Heart left ventricle (tissue), 16 donors: ENCODE data around the gene LRMDA. TPM values are rescaled to one million over a fixed set of nuclear protein-coding genes. Genes with fewer than 3 reads are reported as not detected.

Experiments used
- ATAC-seq, 4 donors: fragments of 200-7000 bp; cut with Tn5 transposase; one replicate each; pipeline ENCODE4 v1.9.1; 2020 to 2022; ENCODE audit warnings: moderate library complexity in 4 of 4, mild to moderate bottlenecking in 3 of 4, moderate number of reproducible peaks in 1 of 4
- DNase-seq, 5 donors: peaks; one replicate each; pipeline ENCODE4 v3.0.0-alpha.2; 2020
- H3K27ac ChIP-seq, 12 donors: fragments of 200-600 bp; sonication (generic) in 4 of 12; one replicate each; pipeline versions ENCODE4 v1.5.0 to v1.8.0; 2016 to 2022; ENCODE audit warnings: mild to moderate bottlenecking in 2 of 12
- H3K27me3 ChIP-seq, 9 donors: fragments of 200-600 bp; sonication (generic) in 2 of 9; one replicate each; pipeline versions ENCODE4 v1.5.1 to v1.8.0; 2016 to 2022; ENCODE audit warnings: mild to moderate bottlenecking in 3 of 9
- H3K36me3 ChIP-seq, 9 donors: fragments of 200-600 bp; sonication (generic) in 2 of 9; one replicate each; pipeline versions ENCODE4 v1.5.0 to v1.8.0; 2018 to 2022; ENCODE audit warnings: mild to moderate bottlenecking in 2 of 9
- H3K4me1 ChIP-seq, 12 donors: fragments of 200-600 bp; sonication (generic) in 4 of 12; one replicate each; pipeline versions ENCODE4 v1.5.0 to v1.8.0; 2016 to 2022; ENCODE audit warnings: mild to moderate bottlenecking in 3 of 12
- H3K4me3 ChIP-seq, 12 donors: fragments of 200-600 bp; sonication (generic) in 4 of 12; one replicate each; pipeline versions ENCODE4 v1.5.0 to v1.8.0; 2017 to 2022; ENCODE audit warnings: mild to moderate bottlenecking in 9 of 12, moderate library complexity in 4 of 12
- H3K9me3 ChIP-seq, 12 donors: fragments of 200-600 bp; sonication (generic) in 4 of 12; one replicate each; pipeline versions ENCODE4 v1.5.0 to v1.8.0; 2016 to 2022; ENCODE audit warnings: mild to moderate bottlenecking in 1 of 12
- CTCF ChIP-seq, 12 donors: fragments of 200-600 bp; sonication (generic) in 4 of 12; IDR thresholded peaks; one replicate each; pipeline versions ENCODE4 v1.5.0 to v1.8.0; 2018 to 2022; ENCODE audit warnings: antibody characterized with exemption in 12 of 12, mild to moderate bottlenecking in 5 of 12
- POLR2A ChIP-seq, 2 donors: fragments of 450-650 bp; IDR thresholded peaks; one replicate each; pipeline ENCODE4 v1.6.1; 2017; ENCODE audit warnings: antibody characterized with exemption in 2 of 2, mild to moderate bottlenecking in 2 of 2, moderate library complexity in 2 of 2
- WGBS, 4 donors: extraction: QIAGEN DNeasy Blood & Tissue Kit in 2 of 4; methylation state at CpG; one replicate each; pipeline versions ENCODE4 v1.1.5 to v1.1.7; 2013 to 2018; 5-methylcytosine and 5-hydroxymethylcytosine counted together
- intact Hi-C, 10 donors: fragments of 100-400 bp; cut with DNase I; formaldehyde crosslinking; loops; one replicate each; pipeline versions ENCODE4 v1.11.1 to v1.14.2; 2022
- polyA plus RNA-seq, 2 donors: library from polyadenylated mRNA; stranded (reverse); fragments of 200-250 nt; gene quantifications; one replicate each; pipeline ENCODE4 v1.2.3, GENCODE V29; 2013
- total RNA-seq, 9 donors: library from RNA; depleted of rRNA in 2 of 9; stranded (reverse); fragments of >200 nt in 2 of 9; fragmentation: NEBNext Ultra II Directional in 3 of 9; extraction: Animal tissue kit (Norgen Biotek cat#: 25700) in 3 of 9; gene quantifications; one replicate each; pipeline versions ENCODE4 v1.1.0 to v1.2.4, GENCODE V29; 2016 to 2023
- donor health status: ischemic (EF 13 %, LVEDD 7.1; RV severe dilation, severe dysfunction).
- donor health status: healthy with polysubstance abuse.
- donor health status: DM: no; HTN: yes; CAD: no.
- donor health status: DM: no; HTN: no; CAD: no.
- donor health status: ischemic (EF 25% LVEDD 6.9; RV normal size, moderate dysfunction).
- donor health status: ischemic (EF 25% LVEDD 5.7; RV mildly dilated, moderate dysfunction).
- donor health status: healthy.
- donor health status: DM: yes; HTN: yes; CAD: no.
- donor health status: ischemic (EF 35%, LVEDD 5.7; RV mildly dilated, moderate dysfunction).
- donor health status: nonischemic (EF 11% LVEDD 7.7; RV severe dilation, severe dysfunction).
- donor health status: DM: yes; HTN: yes; CAD: no.
- donor health status: PGD.
- donor health status: ischemic (EF 29% LVEDD 5.4; RV normal size, mild dysfunction).
- donor health status: nonischemic (EF 23%, LVEDD 6.1; RV moderate dilation, normal function).

The LRMDA gene
- total and polyA plus RNA-seq, 11 donors = 2.4 to 34.4 (median 14.9) TPM

GRCh38 chr10:75530299-75530698 lies 98.9 kb downstream of the LRMDA start:
- Histone ChIP-seq H3K4me1 (peaks cover 0 to 6% (median 0%) of the 10 kb centered on the region in 12 donors), H3K27ac (no peak overlapping the region)

GRCh38 chr10:75531571-75532031 lies 100.2 kb downstream of the LRMDA start:
- no peak for DNase-seq
- intact Hi-C loops = no loop called here
- Histone ChIP-seq H3K27ac (no peak overlapping the region), H3K36me3 (no peaks in the 10 kb centered on the region), H3K4me3 (no peak overlapping the region), H3K27me3 (no peaks in the 10 kb centered on the region), H3K9me3 (no peaks in the 10 kb centered on the region), H3K4me1 (peaks cover 0 to 6% (median 0%) of the 10 kb centered on the region in 12 donors)
- no peak for ATAC-seq
- TF ChIP-seq CTCF (IDR thresholded peaks at IDR 0.05) (no peak), POLR2A (IDR thresholded peaks at IDR 0.05) (no peak)
- WGBS, 4 donors = 88 to 96% (median 91%) methylated on average over 2 of the region's 2 CpGs

More at GRCh38 chr10:75530299-75530698, 98.9 kb downstream of the LRMDA start:
- no peaks in the 10 kb centered on the region for H3K36me3 ChIP-seq
- TF ChIP-seq POLR2A (IDR thresholded peaks at IDR 0.05) = no peak
- TF ChIP-seq CTCF (IDR thresholded peaks at IDR 0.05) = no peak
- ATAC-seq = no peak
- H3K4me3 ChIP-seq = no peak overlapping the region
- intact Hi-C loops = no loop called here
- no peaks in the 10 kb centered on the region for H3K27me3 ChIP-seq
- DNase-seq = no peak
- no peaks in the 10 kb centered on the region for H3K9me3 ChIP-seq
- 79 to 84% (median 82%) methylated on average over 3 of the region's 3 CpGs for WGBS, 4 donors

- Histone ChIP-seq H3K4me3 (no peak overlapping the region), H3K4me1 (peaks cover 0 to 6% (median 0%) of the 10 kb centered on the region in 12 donors), H3K9me3 (no peaks in the 10 kb centered on the region), H3K36me3 (no peaks in the 10 kb centered on the region), H3K27ac (no peak overlapping the region), H3K27me3 (no peaks in the 10 kb centered on the region)
- 86 to 90% (median 89%) methylated on average over 3 of the region's 3 CpGs for WGBS, 4 donors
- intact Hi-C loops = no loop called here
- DNase-seq (no peak), ATAC-seq (no peak)
- TF ChIP-seq CTCF (IDR thresholded peaks at IDR 0.05) (no peak), POLR2A (IDR thresholded peaks at IDR 0.05) (no peak)
Observed at GRCh38 chr10:75532253-75532924, 101.0 kb downstream of the LRMDA start.

- H3K36me3 ChIP-seq = no peaks in the 10 kb centered on the region
- no peak for DNase-seq
- TF ChIP-seq POLR2A (IDR thresholded peaks at IDR 0.05) (no peak), CTCF (IDR thresholded peaks at IDR 0.05) (no peak)
- H3K4me3 ChIP-seq = no peak overlapping the region
- H3K4me1 ChIP-seq = peaks cover 0 to 1% (median 0%) of the 10 kb centered on the region in 12 donors
- intact Hi-C loops = no loop called here
- WGBS, 4 donors = 76 to 88% (median 85%) methylated on average over 8 of the region's 8 CpGs
- ATAC-seq = no peak
- no peaks in the 10 kb centered on the region for H3K27me3 ChIP-seq
- H3K27ac ChIP-seq = no peak overlapping the region
- H3K9me3 ChIP-seq = no peaks in the 10 kb centered on the region
Observed at GRCh38 chr10:75538144-75538543, 106.7 kb downstream of the LRMDA start.
